ENCODE results near the gene PAK4.

GRCh38 chr19:39141929-39142328 lies 16.3 kb downstream of the PAK4 start:
- TF ChIP-seq SUZ12 (IDR thresholded peaks at IDR 0.05; ENCODE audit: extremely low read depth, insufficient read depth, insufficient read length) = no peak
- no peak for TF ChIP-seq ZNF274 (IDR thresholded peaks at IDR 0.05; ENCODE audit: low read depth, low read length)
- no peak for TF ChIP-seq YY1 (IDR thresholded peaks at IDR 0.05; ENCODE audit: insufficient read depth, insufficient read length)
